Liver (tissue), 9 donors: ENCODE measurements around the gene TMEM272. TPM values are rescaled to one million over a fixed set of nuclear protein-coding genes. Genes with fewer than 3 reads are reported as not detected.

ENCODE experiments used
- DNase-seq: peaks from one replicate; pipeline ENCODE4 v3.0.0-alpha.2; 2017; ENCODE audit warnings: low spot score
- H3K27ac ChIP-seq, 2 donors: one replicate each; pipeline ENCODE4 v1.7.0; 2013; ENCODE audit warnings: inconsistent platforms in 2 of 2, low read length in 2 of 2, control low read depth in 1 of 2, low read depth in 1 of 2, mild to moderate bottlenecking in 1 of 2
- H3K27me3 ChIP-seq, 4 donors: one replicate each; pipeline versions ENCODE4 v1.6.1 to v1.7.0; 2013; ENCODE audit warnings: low read length in 3 of 4, inconsistent platforms in 1 of 4, mild to moderate bottlenecking in 1 of 4, moderate library complexity in 1 of 4; ENCODE audit not compliant: control insufficient read depth in 4 of 4, insufficient read depth in 4 of 4
- H3K36me3 ChIP-seq, 4 donors: one replicate each; pipeline versions ENCODE4 v1.6.1 to v1.7.0; 2013; ENCODE audit warnings: low read length in 3 of 4, mild to moderate bottlenecking in 3 of 4, low read depth in 1 of 4, moderate library complexity in 1 of 4; ENCODE audit not compliant: control insufficient read depth in 4 of 4, insufficient read depth in 3 of 4
- H3K4me1 ChIP-seq, 4 donors: one replicate each; pipeline versions ENCODE4 v1.6.1 to v1.7.0; 2013; ENCODE audit warnings: low read length in 3 of 4, mild to moderate bottlenecking in 3 of 4, moderate library complexity in 1 of 4; ENCODE audit not compliant: control insufficient read depth in 4 of 4, insufficient read depth in 4 of 4
- H3K4me3 ChIP-seq, 3 donors: one replicate each; pipeline versions ENCODE4 v1.6.1 to v1.7.0; 2013; ENCODE audit warnings: low read length in 3 of 3, control low read depth in 1 of 3, low read depth in 1 of 3, mild to moderate bottlenecking in 1 of 3
- H3K9ac ChIP-seq, 2 donors: one replicate each; pipeline ENCODE4 v1.7.0; 2013; ENCODE audit warnings: low read length in 2 of 2, mild to moderate bottlenecking in 2 of 2, moderate library complexity in 2 of 2, control low read depth in 1 of 2, low read depth in 1 of 2
- H3K9me3 ChIP-seq, 4 donors: one replicate each; pipeline versions ENCODE4 v1.6.1 to v1.7.0; 2013; ENCODE audit warnings: low read length in 3 of 4; ENCODE audit not compliant: control insufficient read depth in 4 of 4
- EGR1 ChIP-seq, 2 donors: IDR thresholded peaks; 2 replicates each; pipeline ENCODE4 v1.6.1; 2016 to 2018; ENCODE audit warnings: antibody characterized with exemption in 2 of 2, low read depth in 2 of 2
- FOXA1 ChIP-seq: IDR thresholded peaks from 2 replicates; pipeline ENCODE4 v1.6.1; 2016; ENCODE audit warnings: antibody characterized with exemption
- FOXA2 ChIP-seq: IDR thresholded peaks from 2 replicates; pipeline ENCODE4 v1.6.1; 2016; ENCODE audit warnings: antibody characterized with exemption
- GABPA ChIP-seq, 2 donors: IDR thresholded peaks in 1 of 2; conservative IDR thresholded peaks in 1 of 2; 2 replicates each; pipeline ENCODE4 v1.6.1; 2016; ENCODE audit warnings: antibody characterized with exemption in 2 of 2, mild to moderate bottlenecking in 1 of 2, moderate library complexity in 1 of 2
- HNF4G ChIP-seq: IDR thresholded peaks from 2 replicates; pipeline ENCODE4 v1.6.1; 2016; ENCODE audit warnings: antibody characterized with exemption
- NR2F2 ChIP-seq: IDR thresholded peaks from 2 replicates; pipeline ENCODE4 v1.6.1; 2016; ENCODE audit warnings: antibody characterized with exemption
- RAD21 ChIP-seq, 2 donors: IDR thresholded peaks; 2 replicates each; pipeline ENCODE4 v1.6.1; 2016; ENCODE audit warnings: antibody characterized with exemption in 2 of 2, mild to moderate bottlenecking in 2 of 2
- SP1 ChIP-seq: IDR thresholded peaks from 2 replicates; pipeline ENCODE4 v1.6.1; 2018; ENCODE audit warnings: antibody characterized with exemption, mild to moderate bottlenecking
- TAF1 ChIP-seq: conservative IDR thresholded peaks from 2 replicates; pipeline ENCODE4 v1.6.1; 2016; ENCODE audit warnings: antibody characterized with exemption, mild to moderate bottlenecking
- WGBS: extraction: QIAGEN DNeasy Blood & Tissue Kit; methylation state at CpG from one replicate; pipeline ENCODE4 v1.1.7; 2013; 5-methylcytosine and 5-hydroxymethylcytosine counted together
- polyA plus RNA-seq, 2 donors: library from polyadenylated mRNA; stranded (reverse) in 1 of 2; unstranded in 1 of 2; fragments of 200-250 nt in 1 of 2; fragments of >200 nt in 1 of 2; fragmentation: Nextera tagmentation in 1 of 2; extraction: Ambion mirVana in 1 of 2; gene quantifications; one replicate each; pipeline versions ENCODE4 v1.2.1 to v1.2.3, GENCODE V29; 2013 to 2015
- total RNA-seq, 2 donors: library from RNA; depleted of rRNA; stranded (reverse); fragments of >200 nt; gene quantifications; one replicate each; pipeline ENCODE4 v1.2.3, GENCODE V29; 2014
- TF ChIP-seq, protein P1 (sequence below): fragments of 150-350 bp; IDR thresholded peaks from 2 replicates; pipeline ENCODE4 v1.5.1; 2017; ENCODE audit warnings: improper control_type of control experiment, low read depth, low read length; ENCODE audit not compliant: missing input control
- TF ChIP-seq, protein P2 (sequence below): IDR thresholded peaks from 2 replicates; pipeline ENCODE4 v1.6.1; 2016; ENCODE audit warnings: antibody characterized with exemption
- TF ChIP-seq, protein P3 (sequence below): IDR thresholded peaks from 2 replicates; pipeline ENCODE4 v1.6.1; 2016; ENCODE audit warnings: antibody characterized with exemption, mild to moderate bottlenecking
- donor health status: healthy.
- donor health status: healthy.
- donor health status: healthy.
- donor health status: healthy.
- donor health status: healthy.

TMEM272 gene
- total and polyA plus RNA-seq, 4 donors, result 0.02 to 0.42 (median 0.10) TPM

DNA sequence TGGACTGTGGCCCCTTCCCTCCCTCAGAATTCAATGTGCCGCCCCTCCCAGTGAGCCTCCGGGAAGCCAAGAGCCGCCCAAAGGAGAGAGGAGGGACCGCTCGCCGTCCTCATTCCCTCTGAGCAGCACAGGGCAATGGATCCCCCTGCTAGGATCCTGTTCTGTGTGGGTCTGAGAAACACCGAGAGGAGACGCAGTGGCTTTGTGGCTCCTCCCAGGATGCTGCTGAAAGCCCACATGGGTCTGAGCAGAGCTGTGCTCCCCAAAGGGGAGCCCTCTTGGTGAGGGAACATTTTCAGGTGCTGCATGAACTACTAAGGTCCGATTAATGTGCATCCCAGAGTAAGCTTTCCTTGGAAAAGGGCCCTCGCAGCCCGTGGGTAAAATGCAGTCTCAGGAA is 71.5 kb downstream of the TMEM272 start:
- no peak for DNase-seq
- no peaks in the 10 kb centered on the region for H3K9me3 ChIP-seq
- no peaks in the 10 kb centered on the region for H3K4me1 ChIP-seq
- H3K36me3 ChIP-seq, result peaks cover 0 to 2% (median under 1%) of the 10 kb centered on the region in 4 donors
- no peak overlapping the region for H3K27ac ChIP-seq
- TF ChIP-seq TAF1, result no peak
- TF ChIP-seq, protein P1, sequence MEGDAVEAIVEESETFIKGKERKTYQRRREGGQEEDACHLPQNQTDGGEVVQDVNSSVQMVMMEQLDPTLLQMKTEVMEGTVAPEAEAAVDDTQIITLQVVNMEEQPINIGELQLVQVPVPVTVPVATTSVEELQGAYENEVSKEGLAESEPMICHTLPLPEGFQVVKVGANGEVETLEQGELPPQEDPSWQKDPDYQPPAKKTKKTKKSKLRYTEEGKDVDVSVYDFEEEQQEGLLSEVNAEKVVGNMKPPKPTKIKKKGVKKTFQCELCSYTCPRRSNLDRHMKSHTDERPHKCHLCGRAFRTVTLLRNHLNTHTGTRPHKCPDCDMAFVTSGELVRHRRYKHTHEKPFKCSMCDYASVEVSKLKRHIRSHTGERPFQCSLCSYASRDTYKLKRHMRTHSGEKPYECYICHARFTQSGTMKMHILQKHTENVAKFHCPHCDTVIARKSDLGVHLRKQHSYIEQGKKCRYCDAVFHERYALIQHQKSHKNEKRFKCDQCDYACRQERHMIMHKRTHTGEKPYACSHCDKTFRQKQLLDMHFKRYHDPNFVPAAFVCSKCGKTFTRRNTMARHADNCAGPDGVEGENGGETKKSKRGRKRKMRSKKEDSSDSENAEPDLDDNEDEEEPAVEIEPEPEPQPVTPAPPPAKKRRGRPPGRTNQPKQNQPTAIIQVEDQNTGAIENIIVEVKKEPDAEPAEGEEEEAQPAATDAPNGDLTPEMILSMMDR, result no peak
- TF ChIP-seq HNF4G, result no peak
- no peak for TF ChIP-seq FOXA1
- no peak for TF ChIP-seq SP1
- TF ChIP-seq EGR1 (IDR thresholded peaks at IDR 0.05; ENCODE audit: low read depth in 2 of 2), result no peak
- TF ChIP-seq, protein P2, sequence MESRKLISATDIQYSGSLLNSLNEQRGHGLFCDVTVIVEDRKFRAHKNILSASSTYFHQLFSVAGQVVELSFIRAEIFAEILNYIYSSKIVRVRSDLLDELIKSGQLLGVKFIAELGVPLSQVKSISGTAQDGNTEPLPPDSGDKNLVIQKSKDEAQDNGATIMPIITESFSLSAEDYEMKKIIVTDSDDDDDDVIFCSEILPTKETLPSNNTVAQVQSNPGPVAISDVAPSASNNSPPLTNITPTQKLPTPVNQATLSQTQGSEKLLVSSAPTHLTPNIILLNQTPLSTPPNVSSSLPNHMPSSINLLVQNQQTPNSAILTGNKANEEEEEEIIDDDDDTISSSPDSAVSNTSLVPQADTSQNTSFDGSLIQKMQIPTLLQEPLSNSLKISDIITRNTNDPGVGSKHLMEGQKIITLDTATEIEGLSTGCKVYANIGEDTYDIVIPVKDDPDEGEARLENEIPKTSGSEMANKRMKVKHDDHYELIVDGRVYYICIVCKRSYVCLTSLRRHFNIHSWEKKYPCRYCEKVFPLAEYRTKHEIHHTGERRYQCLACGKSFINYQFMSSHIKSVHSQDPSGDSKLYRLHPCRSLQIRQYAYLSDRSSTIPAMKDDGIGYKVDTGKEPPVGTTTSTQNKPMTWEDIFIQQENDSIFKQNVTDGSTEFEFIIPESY, result no peak
- TF ChIP-seq, protein P3, sequence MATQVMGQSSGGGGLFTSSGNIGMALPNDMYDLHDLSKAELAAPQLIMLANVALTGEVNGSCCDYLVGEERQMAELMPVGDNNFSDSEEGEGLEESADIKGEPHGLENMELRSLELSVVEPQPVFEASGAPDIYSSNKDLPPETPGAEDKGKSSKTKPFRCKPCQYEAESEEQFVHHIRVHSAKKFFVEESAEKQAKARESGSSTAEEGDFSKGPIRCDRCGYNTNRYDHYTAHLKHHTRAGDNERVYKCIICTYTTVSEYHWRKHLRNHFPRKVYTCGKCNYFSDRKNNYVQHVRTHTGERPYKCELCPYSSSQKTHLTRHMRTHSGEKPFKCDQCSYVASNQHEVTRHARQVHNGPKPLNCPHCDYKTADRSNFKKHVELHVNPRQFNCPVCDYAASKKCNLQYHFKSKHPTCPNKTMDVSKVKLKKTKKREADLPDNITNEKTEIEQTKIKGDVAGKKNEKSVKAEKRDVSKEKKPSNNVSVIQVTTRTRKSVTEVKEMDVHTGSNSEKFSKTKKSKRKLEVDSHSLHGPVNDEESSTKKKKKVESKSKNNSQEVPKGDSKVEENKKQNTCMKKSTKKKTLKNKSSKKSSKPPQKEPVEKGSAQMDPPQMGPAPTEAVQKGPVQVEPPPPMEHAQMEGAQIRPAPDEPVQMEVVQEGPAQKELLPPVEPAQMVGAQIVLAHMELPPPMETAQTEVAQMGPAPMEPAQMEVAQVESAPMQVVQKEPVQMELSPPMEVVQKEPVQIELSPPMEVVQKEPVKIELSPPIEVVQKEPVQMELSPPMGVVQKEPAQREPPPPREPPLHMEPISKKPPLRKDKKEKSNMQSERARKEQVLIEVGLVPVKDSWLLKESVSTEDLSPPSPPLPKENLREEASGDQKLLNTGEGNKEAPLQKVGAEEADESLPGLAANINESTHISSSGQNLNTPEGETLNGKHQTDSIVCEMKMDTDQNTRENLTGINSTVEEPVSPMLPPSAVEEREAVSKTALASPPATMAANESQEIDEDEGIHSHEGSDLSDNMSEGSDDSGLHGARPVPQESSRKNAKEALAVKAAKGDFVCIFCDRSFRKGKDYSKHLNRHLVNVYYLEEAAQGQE, result no peak
- TF ChIP-seq RAD21 (IDR thresholded peaks at IDR 0.05), result no peak
- TF ChIP-seq FOXA2, result no peak
- no peak overlapping the region for H3K9ac ChIP-seq
- WGBS, result 95% methylated on average over 11 of the region's 11 CpGs
- H3K4me3 ChIP-seq, result no peak overlapping the region
- no peaks in the 10 kb centered on the region for H3K27me3 ChIP-seq

DNA sequence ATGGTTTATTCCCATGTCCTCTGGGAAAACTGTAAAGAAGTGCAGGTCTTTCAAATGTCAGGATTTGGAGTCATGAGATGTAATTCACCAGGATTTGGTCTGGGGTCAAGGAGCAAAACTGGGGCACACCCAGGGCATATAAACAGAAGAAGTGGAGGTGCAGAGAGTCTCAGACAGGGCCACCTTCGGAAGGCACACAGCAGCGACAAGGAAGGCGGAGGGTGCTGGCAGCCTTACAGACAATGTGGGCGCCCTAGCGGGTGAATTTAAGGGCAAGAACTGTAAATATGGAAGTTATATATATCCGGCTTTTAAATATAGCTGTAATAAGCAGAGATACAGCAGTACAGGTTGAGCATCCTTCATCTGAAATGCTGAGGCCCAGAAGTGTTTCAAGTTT is 72.2 kb downstream of the TMEM272 start:
- Histone ChIP-seq H3K27ac (no peak overlapping the region), H3K4me1 (no peaks in the 10 kb centered on the region), H3K36me3 (peaks cover 0 to 7% (median under 1%) of the 10 kb centered on the region in 4 donors), H3K9me3 (no peaks in the 10 kb centered on the region), H3K4me3 (no peak overlapping the region), H3K27me3 (no peaks in the 10 kb centered on the region), H3K9ac (no peak overlapping the region)
- TF ChIP-seq FOXA2, result no peak
- TF ChIP-seq RAD21 (IDR thresholded peaks at IDR 0.05), result no peak
- no peak for TF ChIP-seq EGR1 (IDR thresholded peaks at IDR 0.05; ENCODE audit: low read depth in 2 of 2)
- TF ChIP-seq GABPA (IDR thresholded peaks at IDR 0.05 in 1 of 2, conservative IDR thresholded peaks at IDR 0.05 in 1 of 2), result no peak
- TF ChIP-seq, protein P1, result no peak
- TF ChIP-seq SP1, result no peak
- no peak for TF ChIP-seq NR2F2
- no peak for DNase-seq
- 94% methylated on average over 6 of the region's 6 CpGs for WGBS
